GM18870 (cell line): Measurements from ENCODE around the gene SEL1L3.

Source experiments
- ATAC-seq: cut with Tn5 transposase; IDR thresholded peaks from one replicate; pipeline ENCODE4 v1.9.1; 2021; ENCODE audit warnings: moderate library complexity; ENCODE audit not compliant: unreplicated experiment

Gene SEL1L3

DNA sequence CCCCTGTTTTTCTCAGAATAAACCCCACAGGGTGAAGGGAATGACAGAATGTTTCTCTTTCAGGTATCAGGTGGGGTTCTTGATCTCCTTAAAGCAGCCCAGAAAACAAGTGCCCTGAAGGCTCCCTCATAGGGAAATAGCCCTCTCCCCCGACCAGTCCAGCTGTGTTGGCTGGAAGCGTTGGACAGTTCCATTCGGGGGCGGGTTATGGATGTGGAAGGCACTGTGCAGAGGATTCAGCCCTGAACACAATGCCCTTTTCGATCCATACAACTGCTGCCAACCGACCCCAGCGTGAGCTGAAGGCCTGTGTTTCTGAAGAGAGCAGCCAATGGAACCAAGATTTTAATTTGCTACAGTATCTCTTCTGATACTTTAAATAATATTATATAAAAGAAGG lies 41.5 kb downstream of the SEL1L3 start:
- no peak for ATAC-seq

DNA sequence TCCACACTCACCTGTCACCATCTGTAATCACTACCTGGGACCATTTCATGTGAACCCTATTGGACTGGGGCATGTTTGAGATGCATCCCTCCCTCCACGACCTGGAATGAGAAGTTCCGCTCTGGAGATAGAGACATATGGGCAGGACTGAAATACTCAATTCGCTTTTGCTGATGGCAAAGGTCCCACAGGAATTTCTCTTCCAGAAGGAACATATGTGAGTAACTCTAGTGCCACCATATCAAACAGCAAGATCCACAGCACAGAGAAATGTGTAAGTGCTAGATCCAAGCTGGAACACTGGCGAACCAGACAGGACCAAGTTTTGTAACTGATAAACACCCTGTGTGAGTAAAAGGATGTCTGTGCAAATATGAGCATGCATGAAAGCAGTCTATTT lies 43.9 kb downstream of the SEL1L3 start:
- ATAC-seq = no peak

DNA sequence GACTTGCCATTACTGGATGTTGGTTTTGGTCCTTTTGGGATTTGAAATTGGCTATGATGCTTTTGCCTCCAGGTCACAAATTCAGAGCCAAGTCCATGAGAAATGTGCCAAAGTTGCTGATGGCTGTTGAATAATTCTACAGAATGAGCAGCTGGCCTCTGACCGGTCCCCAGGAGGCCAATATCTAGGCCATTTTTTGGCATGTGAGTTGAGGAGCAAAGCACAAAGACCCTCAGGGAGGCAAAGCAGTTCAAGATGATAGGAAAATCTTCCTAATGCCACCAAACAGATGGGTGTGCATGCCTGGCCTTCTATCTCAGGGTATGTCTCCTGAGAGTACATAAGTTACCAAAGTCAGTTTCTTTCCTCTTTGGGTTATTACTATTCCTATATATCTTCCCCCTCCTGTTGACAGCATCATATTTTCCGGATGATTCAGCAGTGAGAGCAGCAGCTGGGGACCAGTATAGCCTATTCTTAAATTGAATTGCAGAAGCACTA lies 44.4 kb downstream of the SEL1L3 start:
- ATAC-seq = no peak

DNA sequence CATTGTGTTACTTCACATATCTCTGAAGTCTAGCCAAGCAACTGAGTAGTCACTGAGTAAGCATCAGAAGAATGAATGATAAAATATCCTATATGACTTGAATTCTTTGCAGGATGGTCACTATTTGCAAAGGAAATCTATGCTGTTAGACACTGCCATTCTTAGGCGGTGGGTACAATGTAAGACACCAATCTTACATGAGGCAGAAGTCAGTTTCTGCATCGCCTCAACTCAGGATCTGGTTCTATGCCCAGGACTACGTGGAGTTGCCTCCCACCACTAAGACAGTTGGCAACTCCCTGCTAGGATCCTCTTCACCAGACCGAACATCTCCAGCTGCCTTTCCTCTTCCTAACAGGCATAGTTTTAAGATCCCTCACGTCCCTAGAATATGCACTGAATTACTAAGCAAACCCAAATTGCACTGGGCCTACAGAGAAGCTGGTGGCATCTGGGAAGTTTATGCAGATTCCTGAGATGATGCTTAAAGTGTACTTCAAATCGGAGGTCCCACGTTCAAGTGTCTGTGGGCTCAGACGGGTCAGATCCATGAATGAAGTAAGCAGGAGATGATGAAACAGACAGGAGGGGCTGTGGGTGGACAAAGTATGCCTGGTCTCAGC lies 45.6 kb downstream of the SEL1L3 start:
- no peak for ATAC-seq

DNA sequence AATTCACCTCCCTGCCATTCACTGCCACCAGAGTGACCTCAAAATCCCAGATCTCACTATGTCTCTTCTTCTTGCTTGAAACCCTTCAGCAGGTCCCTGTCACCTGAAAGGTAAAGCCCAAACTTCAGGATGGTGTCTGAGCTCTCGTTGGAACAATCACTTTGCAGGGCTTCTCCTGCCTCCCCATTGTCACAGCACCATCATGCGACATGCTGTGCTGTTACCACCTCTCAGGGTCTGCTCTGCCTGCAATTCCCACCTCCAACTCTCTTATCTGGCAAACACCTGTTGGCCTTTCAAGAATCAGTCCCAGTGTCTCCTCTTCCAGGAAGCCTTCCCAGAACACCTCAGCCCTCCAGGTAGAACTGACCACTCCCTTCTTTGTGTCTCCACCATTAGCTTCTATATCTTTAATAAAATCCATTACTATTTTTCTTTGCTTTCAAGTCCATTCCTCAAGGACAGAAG lies 46.2 kb downstream of the SEL1L3 start:
- ATAC-seq = no peak

DNA sequence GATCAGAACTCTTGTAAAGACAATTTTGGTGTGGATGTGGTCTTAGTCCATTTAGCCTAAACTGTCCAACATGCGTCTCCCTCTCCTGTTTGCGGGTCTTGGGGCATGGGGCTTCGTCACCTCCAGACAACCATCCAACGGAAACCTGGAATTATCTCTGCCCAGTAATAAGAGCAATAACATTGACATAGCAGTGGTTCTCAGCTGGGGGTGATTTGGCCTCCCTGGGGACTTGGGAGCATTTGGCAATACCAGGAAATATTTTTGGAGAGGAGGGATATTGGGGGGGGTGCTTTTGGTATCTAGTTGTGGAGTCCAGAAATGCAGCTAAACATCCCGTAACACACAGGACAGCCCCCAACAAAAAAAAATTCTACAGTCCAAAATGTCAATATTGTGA lies 47.2 kb downstream of the SEL1L3 start:
- ATAC-seq = no peak

DNA sequence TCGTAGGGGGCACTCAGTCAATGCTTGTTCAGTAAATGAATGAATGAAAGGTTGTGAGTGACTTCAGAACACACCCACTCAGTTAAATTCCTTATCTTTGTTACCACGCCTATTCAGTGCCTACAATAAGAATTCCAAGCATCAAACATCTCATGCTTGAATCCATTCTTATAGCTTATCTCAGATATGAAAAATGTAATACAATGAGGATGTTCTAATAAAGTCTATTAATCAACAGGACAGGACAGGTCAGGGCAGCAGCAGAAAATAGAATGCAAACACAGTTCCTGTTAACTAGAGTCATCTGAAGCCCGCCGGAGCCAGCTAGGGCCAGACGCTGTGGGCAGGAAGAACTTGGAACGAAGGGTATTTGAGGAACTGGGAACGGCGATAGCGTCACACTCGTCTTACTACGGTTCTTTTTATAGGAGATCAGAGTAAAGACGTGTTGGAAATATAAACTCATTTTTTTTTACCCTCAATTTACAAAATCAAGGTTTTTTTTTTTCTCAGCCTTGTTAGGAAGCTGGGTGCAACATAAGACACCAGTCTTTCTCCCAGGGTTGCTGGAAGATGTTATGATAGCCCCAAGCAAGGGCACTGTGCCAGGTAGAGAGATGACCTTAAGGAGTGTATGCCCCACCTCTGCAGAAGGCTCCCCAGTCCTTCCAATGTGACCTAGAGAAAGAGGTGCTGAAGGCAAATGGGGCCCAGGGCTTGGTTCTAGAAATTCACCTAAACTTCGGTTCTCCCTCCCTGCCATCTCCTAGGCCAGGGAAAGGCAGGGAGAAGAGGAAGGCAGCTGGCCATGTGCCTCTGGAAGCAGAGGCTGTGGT lies 48.3 kb downstream of the SEL1L3 start:
- no peak for ATAC-seq

DNA sequence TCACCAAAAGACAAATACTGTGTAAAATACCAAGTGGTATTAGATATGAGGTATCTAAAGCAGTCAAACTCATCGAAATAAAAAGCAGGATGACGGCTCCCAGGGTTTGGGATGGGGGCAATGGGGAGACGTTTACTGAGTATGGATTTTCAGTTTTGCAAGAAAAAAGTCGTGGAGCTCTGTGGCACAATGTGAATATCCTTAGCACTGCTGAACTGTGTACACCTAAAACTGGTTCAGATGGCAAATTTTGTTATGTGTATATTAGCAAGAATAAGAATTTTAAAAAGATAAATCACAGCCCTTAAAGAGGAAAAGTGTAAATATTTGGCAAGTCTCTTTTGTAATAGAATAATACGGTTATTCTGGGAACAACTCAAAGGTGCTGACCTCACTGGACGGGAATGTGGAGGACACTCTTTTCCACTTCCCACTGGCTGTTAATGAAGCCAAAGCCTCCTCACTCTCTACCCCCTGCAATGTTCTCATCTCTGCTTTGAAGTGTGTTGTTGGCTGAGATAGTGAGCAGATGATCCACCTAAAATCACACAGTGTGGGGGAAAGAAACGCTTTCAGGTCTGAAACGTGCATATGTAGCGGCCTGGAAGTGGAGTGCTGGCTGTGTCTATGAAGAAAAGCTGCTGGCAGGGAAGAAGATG lies 49.2 kb downstream of the SEL1L3 start:
- no peak for ATAC-seq

DNA sequence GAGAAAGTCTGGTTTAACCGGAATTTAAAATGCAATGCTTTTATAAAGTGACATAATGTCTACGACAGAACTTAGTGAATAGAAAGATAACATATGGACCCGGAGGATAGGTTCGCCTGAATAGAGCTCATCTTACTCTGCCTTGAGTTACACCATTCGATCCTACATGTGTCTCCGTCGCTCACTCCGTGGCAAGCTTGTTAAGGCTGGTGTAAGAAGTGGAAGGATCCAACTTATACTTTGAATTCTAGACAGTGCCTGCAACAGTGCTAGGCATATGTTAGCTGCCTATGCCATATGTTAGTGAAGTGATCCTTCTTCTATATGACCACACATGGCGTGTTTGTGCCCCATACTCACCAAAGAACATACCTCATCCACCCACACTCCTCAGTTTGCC lies 50.9 kb downstream of the SEL1L3 start:
- ATAC-seq = no peak

DNA sequence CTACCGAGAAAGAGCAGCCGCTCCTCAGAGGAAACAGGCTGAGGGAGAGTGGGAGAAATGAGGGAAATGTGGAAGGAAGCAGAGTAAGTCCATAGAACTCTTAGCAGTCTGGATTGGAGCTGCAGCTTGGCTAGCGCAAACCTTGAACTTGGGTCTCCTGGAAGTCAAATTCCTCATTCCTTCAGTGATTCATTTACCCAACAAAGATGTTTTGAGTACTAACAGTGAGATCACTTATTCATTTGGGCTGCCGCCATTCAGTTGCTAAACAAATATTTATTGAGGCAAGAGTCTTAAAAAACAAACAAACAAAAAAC lies 51.5 kb downstream of the SEL1L3 start:
- no peak for ATAC-seq

DNA sequence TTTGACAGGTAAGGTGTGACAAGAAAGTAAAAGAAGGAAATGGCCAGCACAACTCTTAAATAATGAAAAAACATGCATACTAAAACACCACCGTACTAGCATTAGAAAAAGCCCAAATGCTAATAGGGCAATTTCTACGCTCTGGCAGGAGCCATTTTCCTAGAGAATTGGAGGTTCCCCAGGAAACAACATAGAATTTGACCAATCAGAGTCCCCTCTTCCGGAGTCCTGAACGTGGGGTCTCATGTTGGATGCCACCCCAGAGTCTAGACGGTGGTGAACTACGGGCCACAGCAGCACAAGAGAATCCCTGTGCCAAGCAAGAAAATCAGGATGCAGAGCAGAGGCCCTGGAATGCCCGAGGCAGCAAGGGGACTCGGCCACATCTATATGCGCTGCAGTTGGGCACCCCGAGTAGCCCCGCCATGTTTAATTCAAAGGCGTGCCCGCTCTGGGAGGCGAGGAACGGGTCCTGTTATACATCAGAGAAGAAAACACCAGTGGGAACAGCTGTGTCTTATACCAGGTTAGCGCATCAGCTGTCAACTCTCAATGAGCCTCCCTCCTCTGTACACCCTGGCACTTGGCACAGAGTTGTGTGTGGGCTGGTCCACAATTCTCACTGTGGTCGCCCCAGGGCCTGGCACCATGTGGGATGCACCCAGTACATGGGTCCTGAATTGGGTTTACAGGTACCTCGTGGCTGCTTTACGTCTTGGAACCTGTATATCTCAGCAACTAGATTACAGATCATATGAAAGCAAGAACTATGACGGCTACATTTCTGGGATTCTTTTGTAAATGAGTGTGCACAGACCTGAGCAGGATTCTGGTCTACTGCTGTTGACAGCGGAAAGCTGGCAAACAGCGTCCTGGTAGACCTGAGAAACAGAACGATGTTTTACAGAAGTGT lies 52.1 kb downstream of the SEL1L3 start:
- ATAC-seq = no peak

DNA sequence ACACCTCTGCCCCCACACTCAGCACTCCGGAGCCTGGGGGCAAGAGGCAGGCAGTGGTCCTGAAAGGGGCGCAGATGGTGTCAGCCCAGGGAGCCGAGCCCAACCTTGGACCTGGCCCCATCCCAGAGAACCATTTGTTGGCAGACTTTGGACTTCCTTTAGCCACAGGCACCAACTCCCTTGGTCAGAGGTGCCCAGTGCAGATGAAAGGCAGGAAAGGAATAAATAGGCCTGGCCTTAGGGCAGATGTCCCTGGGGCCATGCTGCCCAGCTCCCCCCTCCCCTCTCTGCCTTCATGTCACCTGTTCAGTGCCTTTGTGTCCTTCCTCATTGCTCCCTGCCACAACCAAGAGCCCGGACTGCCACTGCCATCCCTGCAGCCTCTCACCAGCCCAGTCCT lies 52.8 kb downstream of the SEL1L3 start:
- no peak for ATAC-seq

DNA sequence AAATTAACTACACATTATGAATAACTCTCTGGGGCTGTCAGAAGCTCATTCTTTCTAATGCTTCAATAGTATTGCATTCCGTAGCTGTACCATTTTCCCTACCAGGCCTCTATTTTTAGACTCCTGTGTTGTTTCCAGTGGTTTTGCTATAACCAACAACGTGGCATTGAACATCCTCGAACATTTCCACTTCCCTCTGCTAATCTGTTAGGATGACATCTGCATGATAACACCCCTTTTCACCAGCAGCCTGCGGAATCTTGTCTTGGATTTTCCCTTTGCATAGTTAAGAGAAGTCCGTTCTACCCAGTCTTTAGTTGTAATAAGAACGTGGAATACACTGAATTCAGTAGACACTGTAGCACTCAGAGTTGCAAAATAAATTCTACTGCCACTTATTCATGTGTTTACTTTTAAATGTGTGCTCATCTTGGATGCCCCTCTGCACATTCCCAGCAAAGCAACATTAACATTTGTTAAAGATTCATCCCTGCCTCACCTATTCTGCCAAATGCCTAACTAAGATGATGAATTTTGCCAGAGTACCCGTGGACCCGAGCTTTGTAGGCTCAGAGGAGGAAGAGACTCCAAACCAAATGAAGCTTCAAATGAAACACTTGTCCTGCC lies 55.6 kb downstream of the SEL1L3 start:
- ATAC-seq = no peak

DNA sequence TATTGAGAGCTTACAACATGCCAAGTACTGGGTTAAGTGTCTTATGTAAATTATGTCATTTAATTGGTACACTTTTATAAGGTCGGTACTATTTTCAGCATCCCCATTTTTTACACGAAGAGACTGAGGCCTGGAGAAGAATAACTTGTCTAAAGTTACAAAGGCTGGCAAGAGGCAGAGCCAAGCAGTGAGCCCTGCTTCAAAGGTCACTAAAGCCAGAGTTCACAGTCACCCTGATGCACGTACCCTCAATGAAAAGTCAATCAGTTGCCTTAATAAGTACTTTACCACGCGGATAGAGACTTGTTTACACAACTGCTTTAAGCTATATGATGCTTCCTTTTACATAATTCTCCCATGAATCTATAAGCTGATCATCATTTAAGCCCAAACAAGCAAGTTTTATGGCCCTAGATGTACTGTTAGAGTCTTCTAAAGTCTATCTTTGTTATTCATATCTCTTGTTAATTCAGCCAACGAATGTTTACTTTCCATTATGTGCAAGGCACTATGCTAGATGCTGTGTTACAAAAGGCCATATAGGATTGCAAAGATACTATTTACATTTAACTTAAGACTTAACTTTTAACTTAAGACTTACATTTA lies 57.4 kb downstream of the SEL1L3 start:
- no peak for ATAC-seq

DNA sequence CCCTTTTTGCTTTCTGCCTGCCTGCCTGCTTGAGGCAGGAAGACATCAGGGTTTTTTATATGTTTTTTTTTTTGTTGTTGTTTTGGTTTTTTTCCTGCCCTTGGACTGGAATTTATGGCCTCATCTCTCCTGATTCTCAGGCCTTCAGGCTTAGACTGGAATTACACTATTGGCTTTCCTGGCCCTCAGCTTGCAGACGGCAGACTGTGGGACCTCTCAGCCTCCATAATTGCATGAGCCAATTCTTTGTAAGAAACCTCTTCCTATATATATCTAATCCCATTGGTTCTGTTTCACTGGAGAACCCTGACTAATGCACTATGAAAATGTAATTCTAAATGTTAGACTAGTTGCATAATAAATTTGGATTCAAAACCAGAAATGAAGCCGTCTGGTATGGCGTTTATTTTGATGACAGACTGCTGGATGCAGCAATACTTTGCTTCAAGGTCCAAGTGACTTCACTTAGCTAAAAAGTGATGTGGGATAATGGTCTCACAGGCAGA lies 59.0 kb downstream of the SEL1L3 start:
- ATAC-seq = no peak

DNA sequence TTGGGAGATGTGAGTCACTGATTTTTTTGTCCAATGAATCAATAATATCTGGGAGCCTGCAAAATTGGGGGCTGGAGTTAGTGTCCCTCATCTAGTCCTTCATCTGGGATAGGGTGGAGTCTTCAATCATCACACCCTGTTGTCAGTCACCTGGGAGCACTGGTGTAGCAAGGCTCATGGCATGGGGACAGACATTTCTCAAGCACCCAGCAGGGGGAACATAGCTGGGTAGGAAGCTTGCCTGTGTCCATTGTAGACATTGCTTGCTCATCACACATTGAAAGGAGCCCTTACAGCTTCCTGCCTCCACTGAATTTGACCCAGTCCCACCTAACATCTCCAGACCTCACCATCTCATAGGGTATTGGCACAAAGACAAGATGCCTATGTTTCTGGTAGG lies 61.2 kb downstream of the SEL1L3 start:
- ATAC-seq = no peak

DNA sequence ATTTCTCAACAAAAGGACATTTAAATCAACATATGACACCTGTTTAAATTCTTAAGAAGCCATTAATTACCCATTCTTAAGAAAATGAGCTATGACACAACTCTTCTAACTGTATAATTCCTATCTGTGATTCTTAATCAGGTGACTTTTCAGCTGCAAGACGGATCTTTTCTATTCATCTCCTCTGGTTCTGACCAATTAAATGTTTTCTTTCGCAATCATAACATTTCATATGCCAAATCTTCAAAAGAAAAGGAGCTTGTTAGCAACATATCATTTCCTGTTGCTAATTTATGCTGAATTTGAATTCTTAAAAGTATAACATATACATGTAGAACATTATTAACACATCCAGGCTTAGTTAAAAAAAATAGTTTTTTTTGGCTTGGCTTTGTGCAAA lies 62.5 kb downstream of the SEL1L3 start:
- ATAC-seq = no peak

DNA sequence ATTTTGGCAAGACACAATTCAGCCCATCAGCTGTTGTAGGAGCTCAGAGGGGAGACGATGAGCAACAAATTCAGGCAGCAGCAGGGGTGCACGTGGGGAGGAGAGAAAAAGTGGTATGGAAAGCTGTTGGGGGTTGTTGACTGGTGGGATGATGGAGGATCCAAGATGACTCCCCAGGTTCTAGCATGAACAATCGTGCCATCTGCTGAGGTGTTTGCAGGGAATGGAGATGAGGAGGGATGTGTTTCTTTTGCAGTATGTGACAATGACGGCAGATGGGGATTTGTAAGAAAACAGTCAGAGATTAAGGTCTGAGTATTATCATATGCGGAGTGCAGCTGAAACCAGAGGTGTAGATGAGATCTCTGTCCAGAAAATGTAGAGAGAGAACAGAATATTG lies 63.3 kb downstream of the SEL1L3 start:
- ATAC-seq = no peak

DNA sequence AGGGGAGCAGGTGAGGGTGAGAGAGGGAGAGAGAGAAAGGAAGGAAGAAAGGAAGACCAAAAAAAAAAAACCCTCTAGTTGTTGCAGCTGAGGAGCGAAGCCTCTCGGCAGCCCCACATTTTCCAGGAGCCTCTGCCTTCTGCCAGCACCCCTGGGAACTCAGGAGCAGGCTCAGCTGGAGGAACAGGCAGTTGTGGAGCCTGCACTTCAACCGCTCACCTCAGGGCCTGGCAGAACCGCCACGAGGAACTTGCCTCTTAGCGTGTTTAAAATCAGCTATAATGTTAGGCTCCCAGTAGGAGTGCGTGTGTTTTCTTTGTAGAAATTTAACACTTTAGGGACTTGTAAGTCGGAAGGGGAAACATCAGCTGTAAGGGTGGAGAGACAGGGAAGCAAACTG lies 65.7 kb downstream of the SEL1L3 start:
- ATAC-seq = no peak
